Natural killer cell (primary cell): ENCODE results near the gene GABBR2. TPM values are rescaled to one million over a fixed set of nuclear protein-coding genes. Genes with fewer than 3 reads are reported as not detected.

ENCODE experiments used
- ATAC-seq, 3 donors: fragments of 150-1000 bp in 2 of 3; fragments of 200-7000 bp in 1 of 3; cut with Tn5 transposase; 1 replicate in 1 of 3; 2 replicates in 2 of 3; pipeline ENCODE4 v1.10.0; 2021; ENCODE audit warnings: mild to moderate bottlenecking in 2 of 3, moderate library complexity in 2 of 3
- DNase-seq, 2 donors: peaks; one replicate each; pipeline versions ENCODE4 v3.0.0 to v3.0.0-alpha.2; 2013 to 2021; ENCODE audit warnings: mixed read lengths in 1 of 2
- H3K27ac ChIP-seq: one replicate; pipeline ENCODE4 v1.5.1; 2013; ENCODE audit warnings: mild to moderate bottlenecking, low read length
- H3K27me3 ChIP-seq: one replicate; pipeline ENCODE4 v1.6.1; 2013; ENCODE audit warnings: low read length; ENCODE audit not compliant: control insufficient read depth, insufficient read depth
- H3K36me3 ChIP-seq: one replicate; pipeline ENCODE4 v1.6.1; 2013; ENCODE audit warnings: low read length; ENCODE audit not compliant: control insufficient read depth, insufficient read depth
- H3K4me1 ChIP-seq: one replicate; pipeline ENCODE4 v1.6.1; 2013; ENCODE audit warnings: low read length; ENCODE audit not compliant: control insufficient read depth, insufficient read depth
- H3K4me3 ChIP-seq: one replicate; pipeline ENCODE4 v1.5.1; 2013; ENCODE audit warnings: low read length
- H3K9me3 ChIP-seq: one replicate; pipeline ENCODE4 v1.6.1; 2013; ENCODE audit warnings: low read length; ENCODE audit not compliant: control insufficient read depth, insufficient read depth
- H3K27ac Mint-ChIP-seq, 2 donors: one replicate each; pipeline ENCODE4 v1.8.0; 2022; ENCODE audit warnings: mild to moderate bottlenecking in 2 of 2, mixed read lengths in 2 of 2, moderate library complexity in 1 of 2
- H3K27me3 Mint-ChIP-seq, 2 donors: one replicate each; pipeline ENCODE4 v1.8.0; 2022; ENCODE audit warnings: low read depth in 2 of 2, mixed read lengths in 2 of 2
- H3K36me3 Mint-ChIP-seq: one replicate; pipeline ENCODE4 v1.8.0; 2022; ENCODE audit warnings: mixed read lengths
- H3K4me1 Mint-ChIP-seq, 2 donors: one replicate each; pipeline ENCODE4 v1.8.0; 2022; ENCODE audit warnings: mixed read lengths in 2 of 2
- H3K4me3 Mint-ChIP-seq: one replicate; pipeline ENCODE4 v1.8.0; 2022; ENCODE audit warnings: mild to moderate bottlenecking, moderate library complexity, mixed read lengths
- H3K9me3 Mint-ChIP-seq, 2 donors: one replicate each; pipeline ENCODE4 v1.8.0; 2022; ENCODE audit warnings: mixed read lengths in 2 of 2
- WGBS: methylation state at CpG from one replicate; pipeline ENCODE4 v1.1.7; 2013; ENCODE audit warnings: missing lambda C conversion rate; ENCODE audit not compliant: insufficient coverage; 5-methylcytosine and 5-hydroxymethylcytosine counted together
- intact Hi-C: fragments of 100-400 bp; cut with micrococcal nuclease; formaldehyde crosslinking; loops from one replicate; pipeline ENCODE4 v1.14.2; 2022
- total RNA-seq, 4 donors: library from RNA; stranded (reverse); fragments of 120-200 nt in 1 of 4; gene quantifications; one replicate each; pipeline versions ENCODE4 v1.2.3 to v1.2.4, GENCODE V29; 2013 to 2022
- TF ChIP-seq, protein P1 (sequence below): fragments of 200-600 bp; IDR thresholded peaks from one replicate; pipeline ENCODE4 v1.8.0; 2022; ENCODE audit warnings: antibody characterized with exemption

Gene GABBR2
- total RNA-seq, 3 donors from 2014 or later (not counting 1 experiment from before 2014, with no cell fraction given): not detected

DNA sequence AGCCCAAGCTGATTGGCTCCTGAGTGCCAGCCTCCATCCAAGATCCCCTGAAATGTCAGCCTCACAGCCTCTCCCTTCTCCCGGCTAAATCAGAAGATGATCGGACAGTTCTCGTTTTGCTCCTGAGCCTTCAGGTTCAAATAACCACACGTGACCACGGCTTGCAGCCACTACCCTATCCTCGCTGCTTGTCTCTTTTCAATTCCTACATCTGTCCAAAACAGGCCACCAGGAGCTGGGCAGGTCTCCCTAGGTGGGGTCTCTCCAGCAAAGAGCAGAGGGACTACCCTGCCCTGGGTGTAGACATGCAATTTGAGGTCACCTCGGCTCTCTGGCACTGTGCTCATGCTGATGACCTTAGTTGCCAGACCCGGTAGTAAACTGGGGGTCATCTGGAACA is 229.3 kb downstream of the GABBR2 start:
- H3K9me3 Mint-ChIP-seq: no peaks in the 10 kb centered on the region
- Histone ChIP-seq H3K36me3 (no peaks in the 10 kb centered on the region), H3K27me3 (peaks cover 5% of the 10 kb centered on the region), H3K4me3 (no peak overlapping the region), H3K9me3 (no peaks in the 10 kb centered on the region), H3K27ac (no peak overlapping the region), H3K4me1 (no peaks in the 10 kb centered on the region)
- TF ChIP-seq, protein P1, sequence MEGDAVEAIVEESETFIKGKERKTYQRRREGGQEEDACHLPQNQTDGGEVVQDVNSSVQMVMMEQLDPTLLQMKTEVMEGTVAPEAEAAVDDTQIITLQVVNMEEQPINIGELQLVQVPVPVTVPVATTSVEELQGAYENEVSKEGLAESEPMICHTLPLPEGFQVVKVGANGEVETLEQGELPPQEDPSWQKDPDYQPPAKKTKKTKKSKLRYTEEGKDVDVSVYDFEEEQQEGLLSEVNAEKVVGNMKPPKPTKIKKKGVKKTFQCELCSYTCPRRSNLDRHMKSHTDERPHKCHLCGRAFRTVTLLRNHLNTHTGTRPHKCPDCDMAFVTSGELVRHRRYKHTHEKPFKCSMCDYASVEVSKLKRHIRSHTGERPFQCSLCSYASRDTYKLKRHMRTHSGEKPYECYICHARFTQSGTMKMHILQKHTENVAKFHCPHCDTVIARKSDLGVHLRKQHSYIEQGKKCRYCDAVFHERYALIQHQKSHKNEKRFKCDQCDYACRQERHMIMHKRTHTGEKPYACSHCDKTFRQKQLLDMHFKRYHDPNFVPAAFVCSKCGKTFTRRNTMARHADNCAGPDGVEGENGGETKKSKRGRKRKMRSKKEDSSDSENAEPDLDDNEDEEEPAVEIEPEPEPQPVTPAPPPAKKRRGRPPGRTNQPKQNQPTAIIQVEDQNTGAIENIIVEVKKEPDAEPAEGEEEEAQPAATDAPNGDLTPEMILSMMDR: no peak
- DNase-seq (no peak), ATAC-seq (no peak)
- WGBS: 90% methylated on average over 8 of the region's 8 CpGs
- intact Hi-C loops: no loop called here
- H3K27ac Mint-ChIP-seq: no peak overlapping the region
- H3K4me3 Mint-ChIP-seq: no peak overlapping the region
- peaks cover 25 to 51% of the 10 kb centered on the region in 2 donors for H3K27me3 Mint-ChIP-seq
- no peaks in the 10 kb centered on the region for H3K4me1 Mint-ChIP-seq
- no peaks in the 10 kb centered on the region for H3K36me3 Mint-ChIP-seq

DNA sequence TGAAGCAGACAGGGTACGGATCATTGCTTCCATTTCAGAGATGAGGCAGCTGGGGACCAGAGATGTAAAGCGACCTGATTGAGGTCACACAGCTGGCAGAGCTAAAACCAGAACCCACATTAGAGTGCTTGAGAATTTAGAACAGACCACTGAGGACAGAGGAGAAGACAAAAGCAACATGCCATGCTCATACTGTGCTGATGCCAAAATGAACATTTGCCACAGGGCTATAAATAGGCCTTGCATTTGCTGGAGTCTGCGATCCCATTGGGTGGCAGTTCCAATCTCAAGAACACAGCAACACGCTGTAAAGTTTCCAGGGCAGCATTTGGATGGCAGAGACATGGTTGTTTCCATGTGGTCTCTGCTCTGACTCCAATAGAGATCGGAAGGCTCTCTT is 230.9 kb downstream of the GABBR2 start:
- Histone ChIP-seq H3K4me3 (no peak overlapping the region), H3K27me3 (no peaks in the 10 kb centered on the region), H3K27ac (no peak overlapping the region), H3K4me1 (no peaks in the 10 kb centered on the region), H3K36me3 (no peaks in the 10 kb centered on the region), H3K9me3 (no peaks in the 10 kb centered on the region)
- 88% methylated on average over 5 of the region's 5 CpGs for WGBS
- no peak overlapping the region for H3K27ac Mint-ChIP-seq
- TF ChIP-seq, protein P1: no peak
- no peaks in the 10 kb centered on the region for H3K36me3 Mint-ChIP-seq
- DNase-seq (no peak), ATAC-seq (no peak)
- intact Hi-C loops: no loop called here
- no peaks in the 10 kb centered on the region for H3K4me1 Mint-ChIP-seq
- no peak overlapping the region for H3K4me3 Mint-ChIP-seq
- H3K9me3 Mint-ChIP-seq: no peaks in the 10 kb centered on the region
- H3K27me3 Mint-ChIP-seq: peaks cover 14 to 38% of the 10 kb centered on the region in 2 donors

DNA sequence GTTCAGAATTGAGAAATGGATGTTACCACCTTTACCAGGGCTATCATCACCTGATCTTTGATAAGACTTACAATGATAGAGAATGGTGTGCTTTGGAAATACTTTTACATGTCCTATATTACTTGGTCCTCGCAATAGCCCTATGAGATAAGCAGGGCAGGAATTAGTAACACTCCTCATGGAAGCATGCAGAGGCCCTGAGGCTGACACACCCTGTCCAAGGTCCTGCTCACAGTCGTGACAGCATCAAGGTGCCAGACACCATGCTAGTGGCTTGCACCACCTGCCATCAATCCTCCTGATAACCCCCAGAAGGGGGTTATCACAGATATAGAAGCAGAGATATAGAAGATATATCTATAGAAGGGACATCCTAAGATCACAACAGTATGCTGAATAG is 236.5 kb downstream of the GABBR2 start:
- H3K9me3 Mint-ChIP-seq: no peaks in the 10 kb centered on the region
- H3K4me1 Mint-ChIP-seq: no peaks in the 10 kb centered on the region
- WGBS: 83% methylated on average over 2 of the region's 2 CpGs
- DNase-seq: no peak
- H3K27me3 Mint-ChIP-seq: peaks cover 9 to 29% of the 10 kb centered on the region in 2 donors
- no peak overlapping the region for H3K4me3 Mint-ChIP-seq
- H3K4me3 ChIP-seq: no peak overlapping the region
- H3K27ac Mint-ChIP-seq: no peak overlapping the region
- intact Hi-C loops: no loop called here
- ATAC-seq: no peak
- no peaks in the 10 kb centered on the region for H3K27me3 ChIP-seq
- H3K36me3 Mint-ChIP-seq: no peaks in the 10 kb centered on the region
- no peaks in the 10 kb centered on the region for H3K36me3 ChIP-seq
- H3K4me1 ChIP-seq: no peaks in the 10 kb centered on the region
- H3K9me3 ChIP-seq: no peaks in the 10 kb centered on the region
- TF ChIP-seq, protein P1: no peak
- H3K27ac ChIP-seq: no peak overlapping the region

DNA sequence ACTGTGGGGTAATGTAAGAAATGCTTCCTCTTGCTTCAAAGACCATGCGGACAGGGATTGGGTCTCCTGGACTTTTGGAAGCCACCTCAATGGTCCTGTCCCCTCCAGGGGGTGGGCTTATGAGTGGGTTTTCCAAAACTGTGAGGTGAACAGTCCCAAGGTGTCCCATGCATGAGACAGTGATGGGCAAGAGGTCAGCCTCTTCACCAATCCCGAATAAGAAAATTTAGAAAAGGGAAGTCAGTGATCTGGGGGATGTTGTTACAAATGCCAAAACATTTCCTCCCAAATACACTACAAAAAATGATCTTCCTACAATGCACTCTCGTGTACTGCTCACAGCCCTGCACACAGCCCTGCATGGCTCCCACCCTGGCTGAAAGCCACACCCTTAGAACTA is 237.6 kb downstream of the GABBR2 start:
- no peak overlapping the region for H3K4me3 ChIP-seq
- intact Hi-C loops: no loop called here
- no peaks in the 10 kb centered on the region for H3K9me3 Mint-ChIP-seq
- TF ChIP-seq, protein P1: no peak
- no peaks in the 10 kb centered on the region for H3K9me3 ChIP-seq
- H3K27ac ChIP-seq: no peak overlapping the region
- ATAC-seq (no peak), DNase-seq (no peak)
- H3K27me3 Mint-ChIP-seq: peaks cover 6 to 35% of the 10 kb centered on the region in 2 donors
- no peaks in the 10 kb centered on the region for H3K4me1 Mint-ChIP-seq
- no peaks in the 10 kb centered on the region for H3K36me3 Mint-ChIP-seq
- no peak overlapping the region for H3K27ac Mint-ChIP-seq
- no peak overlapping the region for H3K4me3 Mint-ChIP-seq
- no peaks in the 10 kb centered on the region for H3K27me3 ChIP-seq
- H3K4me1 ChIP-seq: no peaks in the 10 kb centered on the region
- H3K36me3 ChIP-seq: no peaks in the 10 kb centered on the region
- 49% methylated on average over 2 of the region's 3 CpGs for WGBS
